ENCODE results near the gene EVX1.

The EVX1 gene

GRCh38 chr7:27235387-27236311 lies 7.0 kb upstream of the EVX1 start:
- no peak for DNase-seq

DNA sequence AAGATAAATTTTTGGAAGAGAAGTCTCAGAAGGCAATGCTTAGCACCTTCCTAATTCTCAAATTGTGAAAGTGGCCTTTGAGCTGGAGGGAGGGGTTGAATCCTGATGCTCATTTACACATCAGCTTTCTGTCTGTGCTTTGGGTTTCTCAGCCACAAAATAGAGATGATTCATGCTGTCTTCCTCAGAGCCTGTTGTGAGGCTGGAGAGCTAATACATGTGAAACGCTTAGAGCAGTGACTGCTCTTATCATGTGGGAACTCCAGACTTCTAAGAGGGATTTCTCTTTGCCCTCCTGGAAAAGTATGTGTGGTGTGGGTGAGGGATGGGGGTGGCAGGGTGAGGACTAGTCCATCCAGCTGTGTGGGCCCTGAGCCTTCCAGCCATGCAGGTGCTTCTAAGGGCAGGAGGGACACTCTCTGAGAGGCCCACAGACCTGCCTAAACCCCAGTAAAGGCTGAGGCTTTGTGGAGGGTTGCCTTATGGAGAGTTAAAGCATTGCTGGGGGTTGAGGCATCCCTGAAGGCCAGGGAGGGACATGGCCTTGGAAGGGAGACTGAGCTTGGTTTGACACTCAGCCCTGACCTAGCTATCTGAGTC lies 4.8 kb upstream of the EVX1 start:
- DNase-seq: no peak

GRCh38 chr7:27238979-27239386 lies 3.6 kb upstream of the EVX1 start:
- DNase-seq: no peak

GRCh38 chr7:27239387-27240014 lies 3.1 kb upstream of the EVX1 start:
- DNase-seq: no peak

DNA sequence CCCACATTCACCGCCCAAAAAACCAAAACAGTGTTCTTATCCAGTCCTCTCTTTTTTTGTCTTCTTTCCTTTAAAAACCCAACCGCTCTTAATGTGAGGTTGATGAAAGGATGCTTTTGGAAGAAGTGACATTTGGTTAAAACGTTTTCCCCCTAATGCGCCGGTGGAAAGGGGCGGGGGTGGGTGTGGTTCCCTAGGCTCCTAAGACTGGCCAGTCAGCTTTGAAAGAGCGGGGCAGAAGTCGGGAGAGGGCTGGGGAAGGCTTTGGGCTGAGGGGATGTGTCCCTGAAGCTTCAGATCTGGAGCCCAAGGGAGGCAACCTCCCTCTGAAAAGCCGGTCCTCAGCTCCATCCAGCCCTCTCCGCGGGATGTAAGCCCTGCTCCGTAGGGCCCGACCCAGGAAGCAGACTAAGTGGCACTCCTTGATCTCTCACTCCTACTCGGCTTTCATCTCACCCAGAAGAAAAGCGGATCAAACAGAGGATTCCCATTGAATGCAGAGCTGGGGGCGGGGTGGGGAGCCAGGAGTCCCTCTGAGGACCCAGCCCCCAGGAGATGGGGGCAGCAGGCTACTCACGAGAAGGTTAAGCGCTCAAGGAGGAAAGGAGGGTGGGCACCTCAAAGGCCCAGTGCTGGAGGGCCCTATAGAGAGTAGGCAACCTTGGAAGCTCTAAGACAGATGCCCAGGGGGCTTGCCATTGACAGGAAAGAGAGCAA lies 2.4 kb upstream of the EVX1 start:
- no peak for DNase-seq

DNA sequence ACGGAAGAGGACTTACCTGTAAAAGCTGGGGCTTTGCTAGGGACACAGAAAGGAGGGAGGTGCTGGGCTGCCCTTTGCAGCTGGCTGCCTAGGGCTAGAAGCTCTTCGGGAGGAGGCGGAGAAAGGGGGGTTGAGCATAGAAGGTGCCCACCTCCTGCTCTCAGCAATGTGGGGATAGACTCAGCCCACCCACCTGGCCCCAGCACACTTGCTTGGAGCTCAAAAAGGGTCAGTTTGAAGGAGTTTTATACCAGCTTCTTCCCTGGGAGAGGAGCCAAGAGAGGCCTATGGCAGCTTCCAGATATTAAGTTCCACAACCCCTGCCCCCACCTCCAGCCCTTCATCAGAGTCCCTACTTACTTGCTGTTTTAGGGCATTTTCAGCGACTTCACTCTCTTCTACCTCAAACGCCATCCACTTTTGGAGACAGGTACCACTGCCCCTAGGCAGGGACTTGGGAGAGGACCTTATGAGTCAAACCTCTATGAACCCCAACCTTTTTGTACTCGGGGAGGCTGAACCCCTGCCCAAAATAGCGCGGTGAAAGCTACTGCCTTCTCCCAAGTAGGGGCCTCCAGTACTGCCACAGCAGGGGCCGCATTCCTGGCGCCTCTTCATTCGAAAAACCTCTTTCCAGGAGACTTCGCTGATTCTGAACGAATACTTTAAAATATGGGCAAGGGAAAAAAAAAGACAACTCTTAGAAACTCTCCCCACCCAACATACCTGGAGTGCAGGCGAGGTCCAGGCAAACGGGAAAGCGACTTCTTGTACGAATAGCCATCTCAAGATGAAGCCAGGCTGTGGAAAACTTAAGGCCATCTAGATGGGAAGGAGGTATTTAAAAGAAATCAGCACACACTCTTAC lies 1.2 kb upstream of the EVX1 start:
- DNase-seq: no peak

DNA sequence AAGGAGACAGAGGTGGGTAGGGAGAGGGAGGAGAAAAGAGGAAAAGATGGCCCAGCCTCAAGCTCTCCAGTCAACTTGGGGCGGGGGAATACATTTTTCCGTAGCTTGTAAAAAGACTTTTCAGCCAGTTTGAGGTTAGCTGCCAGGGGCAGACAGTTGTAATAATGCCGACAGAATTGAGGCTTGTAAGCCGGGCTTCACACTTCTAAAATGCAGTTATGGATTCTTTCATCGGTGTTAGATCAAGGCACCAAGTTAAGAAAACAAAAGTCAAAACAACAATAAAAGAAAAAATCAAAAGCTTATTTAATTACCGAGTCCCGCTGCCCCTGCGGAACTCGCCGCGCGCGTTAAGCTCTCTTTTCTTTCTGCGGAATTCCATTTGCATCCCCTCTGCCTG lies 448 bp upstream of the EVX1 start:
- DNase-seq: no peak

DNA sequence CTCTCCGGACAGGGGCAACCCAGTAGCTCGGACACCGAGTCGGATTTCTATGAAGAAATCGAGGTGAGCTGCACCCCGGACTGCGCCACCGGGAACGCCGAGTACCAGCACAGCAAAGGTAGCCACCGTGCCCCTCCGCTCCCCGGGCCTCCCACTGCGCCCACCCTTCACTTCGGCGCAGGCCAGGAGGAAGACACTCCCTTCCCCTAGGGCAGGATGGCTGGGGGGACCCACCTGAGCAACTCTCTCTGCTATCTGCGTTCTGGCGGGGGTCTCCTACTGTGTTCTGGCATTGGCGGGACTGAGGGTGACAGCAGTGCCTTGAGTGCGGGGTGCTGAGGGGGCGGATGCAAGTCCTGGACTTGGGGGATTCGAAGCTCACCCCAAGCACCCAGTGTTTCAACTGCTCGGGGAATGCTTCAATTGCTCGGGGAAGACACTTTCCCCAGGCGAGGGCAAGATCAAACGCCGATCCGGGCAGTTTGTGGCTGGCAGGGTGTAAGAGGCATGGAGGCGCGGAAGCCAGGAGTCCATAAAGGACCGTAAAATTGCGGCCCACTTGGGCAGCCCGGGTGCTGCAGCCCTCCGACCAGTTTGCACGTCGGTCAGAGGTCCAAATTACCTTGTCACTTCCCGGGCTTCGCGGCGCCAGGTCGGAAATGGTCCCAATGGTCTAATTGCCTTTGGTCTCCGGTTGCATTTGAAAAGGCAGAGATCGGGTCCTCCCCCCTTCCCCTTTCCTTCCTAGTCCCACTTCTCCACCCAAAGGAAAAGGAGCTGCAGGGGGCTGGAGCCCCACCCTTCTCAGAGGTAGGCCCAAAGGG lies 950 bp downstream of the EVX1 start:
- DNase-seq: no peak

DNA sequence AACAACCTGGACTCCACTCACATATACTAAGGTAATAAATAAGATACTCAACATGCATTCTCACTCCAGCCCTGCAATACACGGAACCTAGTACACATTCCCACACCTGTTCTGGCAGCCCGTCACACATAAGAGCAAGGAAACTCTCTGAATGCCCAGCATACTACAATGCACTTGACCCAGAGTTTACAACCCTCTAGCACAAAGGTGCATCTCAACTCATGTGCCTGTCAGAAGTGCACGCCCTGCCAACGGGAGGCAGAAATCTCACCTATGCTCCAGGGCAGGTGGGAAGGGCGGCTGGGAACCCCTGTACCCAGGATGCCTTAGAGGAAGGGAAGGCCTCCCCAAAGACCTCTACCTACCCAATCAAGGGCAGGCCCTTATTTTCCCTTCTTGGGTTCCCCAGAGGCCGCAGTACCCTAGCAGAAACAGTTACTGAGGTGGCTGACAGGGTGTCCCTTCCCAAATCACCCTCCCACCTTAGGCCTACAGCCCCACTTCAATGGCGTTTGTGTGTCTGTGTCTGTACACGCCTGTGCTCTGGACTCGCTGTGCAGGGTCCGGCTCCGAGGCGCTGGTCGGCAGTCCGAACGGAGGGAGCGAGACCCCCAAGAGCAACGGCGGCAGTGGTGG lies 2.0 kb downstream of the EVX1 start:
- DNase-seq: no peak

DNA sequence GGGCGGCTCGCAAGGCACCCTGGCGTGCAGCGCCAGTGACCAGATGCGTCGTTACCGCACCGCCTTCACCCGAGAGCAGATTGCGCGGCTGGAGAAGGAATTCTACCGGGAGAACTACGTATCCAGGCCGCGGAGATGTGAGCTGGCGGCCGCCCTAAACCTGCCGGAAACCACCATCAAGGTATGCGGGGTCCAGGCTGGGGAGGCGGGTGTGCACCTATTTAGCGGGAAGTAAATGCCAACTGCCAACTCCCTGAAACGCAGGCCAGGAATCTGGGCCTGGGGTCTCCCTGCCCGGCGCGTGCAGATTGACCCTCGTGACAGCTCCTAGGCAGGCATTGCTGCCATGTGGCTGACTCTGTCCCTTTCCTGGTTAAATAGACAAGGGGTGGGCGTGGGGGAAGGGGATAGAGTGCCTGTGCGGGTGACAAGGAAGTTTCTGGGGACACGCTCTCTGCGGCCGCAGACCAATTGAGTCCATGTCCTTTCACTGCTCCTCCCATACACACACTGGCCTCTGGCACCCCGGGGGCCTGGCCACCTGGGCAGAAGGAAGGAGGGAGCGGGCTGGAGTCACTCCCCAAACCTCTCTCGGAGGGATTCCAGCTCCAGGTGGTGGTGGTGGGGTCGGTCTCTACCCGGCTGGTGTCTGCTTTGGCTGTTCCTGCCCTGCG lies 2.7 kb downstream of the EVX1 start:
- no peak for DNase-seq

- DNase-seq: no peak
These were observed 3.4 kb downstream of the EVX1 start for GRCh38 chr7:27245798-27246691.

DNA sequence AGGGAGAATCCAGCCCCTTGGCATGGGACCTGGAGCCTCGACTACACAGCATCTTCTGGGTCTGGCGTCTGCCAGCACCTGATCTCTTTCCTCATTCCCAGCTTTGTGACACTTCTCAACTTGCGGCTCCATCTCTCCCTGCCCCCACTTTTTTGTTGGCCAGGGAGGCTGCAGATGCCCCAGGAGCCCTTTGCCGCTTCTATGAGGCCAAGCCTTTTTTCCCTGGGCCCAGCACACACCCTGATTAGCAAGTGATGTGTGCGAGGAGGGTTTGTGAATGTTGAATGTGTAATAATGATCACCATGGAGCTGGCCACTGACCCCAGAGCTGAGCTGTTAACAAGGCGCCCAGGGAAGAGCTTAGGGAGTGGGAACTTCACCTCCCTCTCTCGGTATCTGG lies 4.4 kb downstream of the EVX1 start:
- no peak for DNase-seq

DNA sequence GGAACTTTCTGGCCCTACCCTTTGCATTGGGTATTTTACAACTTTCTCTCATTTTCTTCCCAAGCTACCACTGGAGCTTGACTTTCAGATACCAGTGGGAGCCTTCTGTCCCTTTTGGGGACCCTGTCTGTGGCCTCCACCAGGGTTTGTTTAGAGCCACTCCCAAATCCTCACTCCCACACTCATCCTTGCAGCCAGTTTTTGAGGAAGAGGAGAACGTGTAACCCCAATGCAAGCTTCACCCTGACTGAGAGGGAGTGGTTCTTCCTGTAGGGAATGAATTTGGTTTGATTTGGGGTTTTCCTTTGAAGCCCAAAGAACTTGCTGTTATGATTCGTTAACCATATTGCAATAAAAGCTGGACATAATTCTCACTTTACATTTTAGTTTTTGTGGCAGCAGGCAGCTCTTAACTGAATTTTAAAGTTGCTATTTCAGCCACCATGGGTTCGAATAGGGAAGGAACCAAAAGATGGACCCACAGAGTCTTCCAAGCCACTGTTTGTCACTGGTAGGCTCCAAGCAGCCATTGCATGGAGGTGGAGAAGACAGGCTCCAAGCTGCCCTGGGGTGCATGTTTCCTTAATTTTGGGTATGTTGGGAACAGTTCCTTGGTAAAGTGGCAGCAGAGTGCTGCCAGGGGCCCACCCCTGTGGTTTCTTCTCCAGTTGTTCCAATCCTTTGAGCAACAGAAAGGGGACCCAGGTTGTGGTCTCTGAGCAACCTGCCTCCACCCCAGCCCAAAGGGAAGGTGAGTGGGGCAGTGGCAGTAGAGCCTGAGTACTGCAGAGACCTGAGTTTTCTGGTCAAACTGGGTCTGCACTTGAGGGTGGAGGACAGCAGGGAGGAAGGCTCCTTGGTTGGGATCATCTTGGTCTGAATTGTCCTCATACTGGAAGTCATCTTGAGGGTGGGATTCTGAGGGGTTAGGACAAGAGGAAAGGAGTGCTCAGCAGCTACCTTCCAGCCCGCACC lies 5.1 kb downstream of the EVX1 start:
- no peak for DNase-seq

- no peak for DNase-seq
These were observed 5.8 kb downstream of the EVX1 start for GRCh38 chr7:27248427-27248806.

DNA sequence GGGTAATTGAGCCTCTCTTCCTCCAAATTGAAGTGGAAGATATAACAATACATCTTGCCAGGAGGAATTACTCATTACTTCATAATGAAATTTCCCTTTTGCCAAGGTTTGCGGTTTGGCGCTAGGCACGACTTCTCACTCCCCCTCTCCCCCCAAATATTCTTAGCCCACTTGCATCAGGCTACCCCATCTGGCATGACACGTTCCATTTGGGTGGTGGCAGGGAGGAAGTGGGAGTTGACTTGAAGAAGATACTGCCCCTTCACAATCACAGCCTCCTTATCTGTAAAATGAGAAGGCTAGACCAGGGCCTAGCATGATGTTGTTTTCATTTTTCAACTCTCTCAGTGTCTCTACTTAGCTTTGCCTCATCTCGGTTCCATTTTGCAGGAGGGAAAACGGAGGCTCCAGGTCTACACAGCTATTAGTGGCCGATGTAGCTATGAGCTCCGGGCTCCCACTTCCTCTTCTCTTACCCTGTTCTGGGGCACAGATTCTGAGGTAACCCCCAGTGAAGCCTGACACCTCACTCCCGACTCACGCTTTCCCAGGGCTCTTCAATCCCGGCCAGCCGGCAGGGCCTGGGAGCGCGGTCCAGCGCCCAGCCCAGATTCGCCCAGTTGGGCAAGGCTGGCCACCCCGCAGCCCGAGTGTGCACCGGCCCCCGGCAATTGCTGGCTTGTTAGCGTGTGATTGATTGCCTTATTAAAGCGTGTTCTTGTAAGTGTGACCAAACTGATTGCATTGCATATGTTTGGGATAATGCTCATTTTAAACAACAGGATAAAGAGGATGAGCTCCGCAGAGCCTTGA lies 6.5 kb downstream of the EVX1 start:
- DNase-seq: no peak

DNA sequence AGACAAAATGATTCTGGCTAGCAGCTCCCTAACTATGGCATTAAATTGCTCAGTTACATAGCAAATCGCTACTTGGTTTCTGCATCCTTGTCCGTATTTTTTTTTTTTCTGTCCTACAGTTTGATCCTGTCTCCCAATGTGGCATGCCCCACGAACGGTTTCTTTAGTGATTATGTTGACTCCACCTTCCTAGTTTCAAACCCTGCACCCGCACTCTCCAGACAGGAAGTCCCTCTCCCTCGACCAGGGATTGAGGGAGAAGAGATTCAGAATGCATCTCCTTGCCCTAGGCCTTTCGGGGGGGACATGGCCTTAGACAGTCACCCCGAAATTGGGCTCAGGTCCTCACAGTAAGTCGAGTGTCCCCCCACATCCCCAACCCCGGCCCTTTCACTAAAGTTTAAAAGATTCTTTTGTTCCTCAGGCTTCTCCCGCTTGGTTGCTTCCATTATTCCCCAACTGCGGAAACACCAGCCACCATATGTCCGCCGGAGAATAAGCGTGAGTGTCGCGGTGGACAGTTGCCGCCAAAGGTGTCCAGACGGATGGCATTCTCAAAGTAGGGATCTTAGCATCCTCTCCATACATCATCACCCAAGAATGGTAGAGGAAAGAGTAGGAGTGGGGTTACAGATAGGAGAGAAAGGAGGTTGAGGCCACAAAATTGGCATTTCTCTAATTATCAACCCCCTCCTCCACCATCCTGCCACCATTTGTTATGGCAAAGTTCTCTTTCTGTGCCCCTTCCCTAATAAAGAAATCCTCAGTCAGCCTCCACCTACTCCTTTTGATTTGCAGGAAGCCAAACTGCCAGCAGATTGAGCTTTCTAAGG lies 7.3 kb downstream of the EVX1 start:
- no peak for DNase-seq
